Raji (cell line): Measurements from ENCODE around the gene CYP26A1.

Experiments
- POLR2A ChIP-seq: IDR thresholded peaks from 2 replicates; pipeline ENCODE4 v1.6.1; 2011; ENCODE audit warnings: low read depth, low read length, control low read depth; ENCODE audit not compliant: insufficient read depth

CYP26A1 gene

DNA sequence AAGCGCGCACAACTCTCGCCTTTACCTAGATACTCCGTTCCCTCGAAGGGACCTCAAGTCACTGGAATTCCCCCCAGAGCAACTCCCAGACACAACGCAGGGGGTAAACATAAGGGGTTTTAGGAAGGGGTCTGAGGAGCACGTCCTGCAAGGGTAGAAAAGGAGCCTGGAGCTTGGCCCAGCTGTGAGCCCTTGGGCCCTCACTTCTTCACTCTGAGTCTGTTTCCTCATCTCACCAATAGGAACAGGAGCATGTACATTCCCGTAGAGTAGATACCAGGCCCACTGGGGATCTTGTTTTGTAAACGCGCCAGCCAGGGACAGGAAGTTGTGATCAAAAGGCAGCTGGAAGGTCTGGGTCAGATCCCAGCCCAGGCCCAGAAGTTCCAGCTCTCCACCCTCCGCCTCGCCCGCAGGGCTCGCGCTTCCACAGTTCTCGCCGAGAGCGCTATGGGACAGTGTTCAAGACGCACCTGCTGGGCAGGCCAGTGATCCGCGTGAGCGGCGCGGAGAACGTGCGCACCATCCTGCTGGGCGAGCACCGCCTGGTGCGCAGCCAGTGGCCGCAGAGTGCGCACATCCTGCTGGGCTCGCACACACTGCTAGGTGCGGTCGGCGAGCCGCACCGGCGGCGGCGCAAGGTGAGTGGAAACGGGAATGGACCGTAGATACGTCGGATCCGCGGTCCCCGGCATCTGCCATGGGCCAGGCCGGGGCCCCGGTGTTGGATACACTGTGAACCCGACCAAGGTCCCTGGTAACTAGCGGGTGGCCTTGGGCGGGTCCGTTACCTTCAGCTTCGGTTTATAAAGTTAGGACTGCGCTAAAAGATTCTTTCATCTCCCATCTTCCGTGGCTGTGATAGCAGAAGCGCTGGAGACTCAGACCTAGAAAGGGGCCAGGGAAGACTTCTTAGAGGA is 11.8 kb upstream of the CYP26A1 start:
- TF ChIP-seq POLR2A, result no peak

DNA sequence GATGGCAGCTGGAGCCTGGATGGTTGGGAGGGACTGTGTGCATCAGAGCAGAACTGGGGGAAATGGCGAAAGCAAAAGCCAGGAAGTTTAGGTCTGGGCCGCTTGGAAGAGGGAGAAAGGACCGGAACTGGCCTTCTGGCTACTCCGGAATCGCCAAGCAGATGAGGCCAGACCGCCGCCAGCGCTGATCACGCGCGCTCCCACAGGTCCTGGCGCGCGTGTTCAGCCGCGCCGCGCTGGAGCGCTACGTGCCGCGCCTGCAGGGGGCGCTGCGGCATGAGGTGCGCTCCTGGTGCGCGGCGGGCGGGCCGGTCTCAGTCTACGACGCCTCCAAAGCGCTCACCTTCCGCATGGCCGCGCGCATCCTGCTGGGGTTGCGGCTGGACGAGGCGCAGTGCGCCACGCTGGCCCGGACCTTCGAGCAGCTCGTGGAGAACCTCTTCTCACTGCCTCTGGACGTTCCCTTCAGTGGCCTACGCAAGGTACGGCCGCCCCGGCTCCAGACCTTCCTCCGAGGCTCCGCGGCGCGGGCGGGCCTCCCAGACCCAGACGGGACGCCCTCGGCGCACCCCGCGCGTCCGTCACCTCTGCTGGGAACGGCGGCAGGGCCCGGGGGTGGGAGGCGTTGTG is 11.1 kb upstream of the CYP26A1 start:
- TF ChIP-seq POLR2A, result no peak

DNA sequence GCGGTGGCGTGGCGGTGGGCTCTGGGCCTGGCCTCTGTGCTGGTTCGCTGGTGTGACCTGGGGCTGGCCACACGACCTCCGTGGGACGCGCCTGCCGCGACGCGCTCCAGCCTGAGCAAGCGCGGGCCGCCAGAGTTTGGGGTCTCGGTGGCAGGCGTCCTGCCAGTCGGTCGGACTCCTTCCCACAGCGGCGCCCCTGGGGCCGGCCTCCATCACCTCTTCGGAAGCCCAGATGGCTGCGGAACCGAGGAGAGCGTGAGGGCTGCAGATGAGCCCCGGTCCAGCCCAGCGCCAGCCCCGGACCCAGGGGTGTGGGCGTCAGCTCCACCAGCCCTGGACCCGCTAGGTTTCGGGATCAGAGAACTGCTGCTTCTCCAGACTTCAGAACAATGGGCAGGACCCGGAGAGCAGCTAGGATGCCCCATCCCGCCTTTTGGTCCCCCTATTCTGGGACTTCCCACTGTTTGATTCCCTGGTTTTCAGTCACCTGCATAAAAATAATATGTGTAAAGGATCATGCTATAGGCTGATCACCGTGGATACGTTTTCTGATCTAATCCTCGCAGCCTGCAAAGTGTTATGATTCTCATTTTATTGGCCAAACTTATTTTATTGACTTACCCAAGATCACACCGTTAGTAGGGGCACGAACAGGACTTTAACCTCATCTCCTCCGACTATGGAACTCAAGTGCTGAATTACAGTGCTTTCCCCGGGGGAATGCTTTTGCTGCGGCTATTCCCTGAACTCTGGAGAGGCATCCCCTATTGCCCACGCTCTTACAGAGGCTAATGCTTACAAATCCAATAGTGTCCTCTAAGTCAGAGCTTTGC is 10.3 kb upstream of the CYP26A1 start:
- no peak for TF ChIP-seq POLR2A

DNA sequence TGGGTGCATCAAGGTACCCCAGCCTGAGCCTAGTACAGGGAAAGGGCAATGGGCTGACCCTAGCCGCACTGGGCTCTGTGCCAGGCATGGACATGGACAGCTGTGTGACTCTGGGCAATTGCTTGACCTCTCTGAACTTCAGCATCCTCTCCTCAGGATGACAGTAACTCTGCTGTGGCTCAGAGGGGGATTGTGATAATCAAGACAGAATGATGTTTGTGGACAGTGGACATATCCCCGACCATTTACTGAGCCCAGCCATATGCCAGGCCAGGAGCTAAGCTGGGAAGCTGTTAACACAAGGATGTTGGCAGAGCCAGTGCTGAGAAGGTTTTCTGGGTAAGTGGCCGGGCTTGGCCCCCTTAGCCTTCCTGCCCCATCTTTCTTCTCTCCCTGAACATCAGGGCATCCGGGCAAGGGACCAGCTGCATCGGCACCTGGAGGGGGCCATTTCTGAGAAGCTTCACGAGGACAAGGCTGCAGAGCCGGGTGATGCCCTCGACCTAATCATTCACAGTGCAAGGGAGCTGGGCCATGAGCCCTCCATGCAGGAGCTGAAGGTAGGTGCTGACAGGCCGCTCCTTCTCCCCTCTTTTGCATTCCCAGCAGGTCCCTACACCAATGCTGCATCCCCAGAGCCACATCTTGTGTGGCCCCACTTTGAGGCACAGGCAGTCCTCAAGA is 9.6 kb upstream of the CYP26A1 start:
- no peak for TF ChIP-seq POLR2A

DNA sequence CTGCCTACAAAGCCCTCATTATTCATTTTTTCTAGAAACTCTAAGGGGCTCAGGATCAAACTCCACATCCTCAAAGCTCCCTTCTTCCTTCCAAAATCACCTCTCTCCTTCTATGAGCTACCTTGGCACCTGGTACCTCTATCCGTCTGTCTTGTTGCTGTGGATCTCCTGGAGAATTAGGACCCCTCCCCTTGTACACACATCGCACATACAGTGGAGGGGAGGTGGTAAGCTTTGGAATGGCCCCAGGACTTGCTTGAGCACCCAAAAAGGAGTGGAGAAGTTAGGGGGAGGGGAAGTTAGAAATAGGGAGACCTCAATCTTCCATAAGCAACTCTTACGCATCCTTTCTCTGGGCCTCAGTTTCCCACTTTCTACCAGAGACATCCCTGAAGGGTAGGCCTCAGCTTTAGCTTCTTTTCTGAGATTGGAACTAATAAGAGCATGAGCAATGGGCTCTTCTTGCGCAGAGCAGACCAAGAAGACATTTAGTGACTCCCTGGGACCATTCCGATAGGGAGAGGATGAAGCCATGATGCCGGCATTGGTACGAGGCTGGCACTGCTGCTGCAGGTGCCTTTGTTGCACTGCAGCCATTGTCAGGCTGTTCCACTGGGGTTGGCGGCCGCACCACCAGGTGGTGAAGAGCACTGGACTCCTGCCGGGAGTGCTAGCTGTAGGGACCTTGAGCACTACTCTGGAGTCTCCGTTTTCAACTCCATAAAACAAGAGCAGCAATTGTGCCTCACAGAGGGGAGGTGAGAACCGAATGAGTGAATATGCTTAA is 8.6 kb upstream of the CYP26A1 start:
- no peak for TF ChIP-seq POLR2A

DNA sequence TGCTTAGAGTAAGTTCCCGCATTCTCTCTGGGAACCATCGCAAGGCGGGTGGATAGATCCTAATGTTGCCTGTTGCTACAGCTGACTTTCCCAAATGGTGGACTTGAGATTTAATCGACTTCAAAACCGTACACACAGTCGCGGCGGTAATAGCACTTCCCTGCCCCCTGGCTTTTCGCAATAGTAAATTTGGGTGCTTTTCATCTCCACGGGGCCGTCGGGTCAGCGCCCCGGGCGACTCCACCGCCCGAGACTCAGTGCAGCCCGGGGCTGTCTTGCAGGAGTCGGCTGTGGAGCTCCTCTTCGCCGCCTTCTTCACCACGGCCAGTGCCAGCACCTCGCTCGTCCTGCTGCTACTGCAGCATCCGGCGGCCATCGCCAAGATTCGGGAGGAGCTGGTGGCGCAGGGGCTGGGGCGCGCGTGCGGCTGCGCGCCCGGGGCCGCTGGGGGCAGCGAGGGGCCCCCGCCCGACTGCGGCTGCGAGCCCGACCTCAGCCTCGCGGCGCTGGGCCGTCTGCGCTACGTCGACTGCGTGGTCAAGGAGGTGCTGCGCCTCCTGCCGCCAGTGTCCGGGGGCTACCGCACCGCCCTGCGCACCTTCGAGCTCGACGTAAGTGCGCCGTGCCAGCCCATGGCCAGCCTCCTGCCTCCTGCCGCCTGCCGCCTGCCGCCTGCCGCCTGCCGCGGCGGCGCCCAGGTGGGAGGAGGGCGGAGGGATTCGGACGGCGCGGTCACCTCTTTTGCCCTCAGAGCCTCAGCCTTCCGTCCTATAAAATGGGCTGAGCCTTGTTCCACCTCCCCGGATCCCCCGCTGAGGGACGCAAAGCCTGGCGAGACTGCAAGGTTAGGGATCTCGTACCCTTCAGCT is 7.8 kb upstream of the CYP26A1 start:
- TF ChIP-seq POLR2A, result no peak

DNA sequence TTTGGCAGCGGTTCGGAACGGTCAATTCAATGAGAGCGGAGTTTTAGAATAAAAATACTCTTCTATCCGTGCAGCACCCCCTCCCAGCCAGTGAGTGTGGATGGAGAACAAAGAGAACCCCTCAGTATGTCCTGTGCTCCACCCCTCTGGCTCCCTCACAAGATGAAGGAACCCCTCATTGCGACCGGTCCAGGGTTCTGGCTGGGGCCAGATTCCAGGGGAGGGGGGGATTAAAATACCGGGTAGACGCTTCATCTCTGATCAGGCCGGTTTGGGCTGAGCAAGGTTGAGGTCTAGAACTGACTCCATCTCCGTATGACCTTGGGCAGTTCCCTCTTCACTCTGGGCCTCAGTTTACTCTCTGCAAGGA is 7.2 kb upstream of the CYP26A1 start:
- no peak for TF ChIP-seq POLR2A

DNA sequence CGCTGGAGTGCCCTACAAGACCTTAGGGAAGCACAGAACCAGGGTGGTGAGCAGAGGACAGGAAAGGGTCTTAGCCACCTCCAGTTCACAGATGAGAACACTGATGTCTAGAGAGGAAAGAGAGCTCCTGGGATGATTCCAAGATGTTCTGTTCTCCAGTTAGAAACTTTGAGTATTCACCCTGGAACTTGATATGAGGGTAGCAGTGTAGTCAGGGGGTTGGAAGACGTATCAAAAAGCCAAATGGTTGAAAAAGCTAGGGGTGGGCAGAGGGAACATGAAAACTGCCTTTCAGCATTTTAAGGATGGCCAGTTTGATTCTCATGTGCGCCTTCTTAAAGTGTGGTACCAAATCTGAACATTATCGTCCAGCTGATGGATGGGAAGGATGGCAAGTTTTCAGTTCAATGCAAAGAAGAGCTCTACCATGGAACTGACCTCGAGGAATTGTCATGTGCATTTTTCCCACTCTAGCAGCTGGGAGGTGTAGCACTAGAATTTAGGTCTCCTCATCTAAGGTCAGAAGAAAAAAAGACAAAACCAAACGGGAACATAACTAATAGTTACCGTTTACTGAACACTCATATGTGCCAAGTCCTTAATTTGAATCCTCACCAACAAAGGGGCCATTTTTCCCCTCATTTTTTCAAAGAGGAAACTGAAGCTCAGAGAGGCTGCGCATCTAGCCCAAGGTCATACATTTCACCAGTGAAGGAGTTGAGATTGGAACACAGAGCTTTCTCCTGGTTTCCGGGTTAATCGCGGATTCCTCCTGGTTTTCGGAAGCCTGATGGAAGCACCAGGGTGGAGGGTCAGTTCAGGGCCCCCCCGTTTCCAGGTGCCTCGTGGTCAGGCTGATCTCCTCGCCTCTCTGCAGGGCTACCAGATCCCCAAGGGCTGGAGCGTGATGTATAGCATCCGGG is 6.0 kb upstream of the CYP26A1 start:
- no peak for TF ChIP-seq POLR2A

DNA sequence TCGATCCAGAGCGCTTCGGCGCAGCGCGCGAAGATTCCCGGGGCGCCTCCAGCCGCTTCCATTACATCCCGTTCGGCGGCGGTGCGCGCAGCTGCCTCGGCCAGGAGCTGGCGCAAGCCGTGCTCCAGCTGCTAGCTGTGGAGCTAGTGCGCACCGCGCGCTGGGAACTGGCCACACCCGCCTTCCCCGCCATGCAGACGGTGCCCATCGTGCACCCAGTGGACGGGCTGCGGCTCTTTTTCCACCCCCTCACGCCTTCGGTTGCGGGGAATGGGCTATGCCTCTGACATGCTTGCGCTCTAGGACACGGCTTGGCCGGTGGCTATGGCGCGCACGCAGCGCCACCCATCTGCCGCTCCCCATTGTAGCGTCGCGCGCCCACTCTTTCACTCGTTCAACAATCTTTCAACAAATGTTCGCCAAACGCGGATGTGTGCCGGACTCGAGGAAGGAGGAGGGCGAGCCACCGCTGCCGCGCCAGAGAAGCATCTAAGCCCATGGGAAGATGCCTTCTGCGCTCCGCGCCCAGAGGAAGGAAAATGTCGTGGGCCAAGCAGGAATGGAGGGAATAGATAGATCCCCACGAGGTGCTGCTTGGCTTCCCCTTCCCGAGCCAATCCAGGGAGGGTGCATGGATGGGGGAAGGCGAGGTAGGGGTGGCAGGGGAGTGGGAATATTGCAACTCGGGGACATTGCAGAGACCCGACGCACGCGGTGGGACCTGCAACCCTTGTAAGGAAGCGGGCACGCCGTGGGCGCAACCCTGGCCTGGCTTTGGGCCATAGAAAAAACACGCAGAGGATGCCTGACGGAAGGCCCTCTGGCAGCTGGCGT is 5.1 kb upstream of the CYP26A1 start:
- TF ChIP-seq POLR2A, result no peak

DNA sequence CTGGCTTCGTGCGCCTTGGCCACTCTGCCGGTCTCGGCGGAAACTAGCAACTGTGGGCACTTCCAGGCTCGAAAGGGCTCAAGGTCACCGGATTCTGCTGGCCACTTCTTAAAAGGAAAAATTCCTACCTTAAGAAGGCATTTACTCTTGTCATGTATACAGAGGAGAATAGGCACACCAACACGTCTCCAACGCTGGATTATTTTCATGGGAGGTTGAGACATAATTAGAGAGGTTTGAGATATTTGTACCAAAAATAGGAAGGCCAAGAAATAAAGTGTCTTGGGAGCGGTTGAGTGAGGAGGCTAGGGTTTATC is 4.5 kb upstream of the CYP26A1 start:
- no peak for TF ChIP-seq POLR2A

DNA sequence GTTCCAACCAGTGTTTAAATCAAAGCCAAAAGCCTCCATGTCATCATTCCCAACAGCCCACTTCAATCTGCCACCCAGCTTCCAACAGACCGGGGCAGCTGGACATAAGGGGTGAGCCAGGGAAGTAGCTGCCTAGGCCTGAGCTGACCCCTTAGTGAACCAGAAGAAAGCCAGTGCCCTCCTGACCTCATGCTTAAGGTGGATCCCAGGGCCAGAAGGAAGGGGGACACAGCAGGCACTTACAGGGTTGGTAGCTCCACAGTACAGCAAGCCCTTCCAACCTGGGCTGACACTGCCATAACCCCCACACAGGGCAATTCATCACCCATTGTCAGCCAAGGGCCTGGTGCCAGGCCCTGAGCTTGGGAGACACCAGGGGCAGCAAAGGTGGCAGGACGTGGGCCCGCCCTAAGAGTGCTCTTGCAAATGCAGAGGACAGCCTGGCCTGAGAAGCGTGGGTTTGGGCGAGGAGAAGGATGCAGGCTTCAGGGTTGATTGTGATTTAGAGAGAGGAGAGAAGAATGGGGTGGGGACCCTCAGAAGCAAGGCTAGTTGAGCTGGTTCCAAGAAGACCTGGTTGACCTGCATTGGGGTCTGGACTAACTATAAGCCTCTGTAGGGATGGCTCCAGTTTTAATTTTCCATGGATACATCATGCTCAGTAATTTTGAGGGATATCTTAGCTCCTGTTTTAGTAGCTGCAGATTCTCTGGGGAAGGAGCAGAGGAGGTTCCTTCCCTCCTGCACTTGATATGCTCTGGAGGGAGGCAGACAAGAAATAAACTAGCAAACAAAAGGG is 3.1 kb upstream of the CYP26A1 start:
- no peak for TF ChIP-seq POLR2A
